ENCODE measurements around the gene MINK1.
"Not testable (repeated sequence)": the region's sequence is repeated elsewhere in the genome, so short reads cannot be mapped to it uniquely, and the experiment has no call there.

Gene MINK1

DNA sequence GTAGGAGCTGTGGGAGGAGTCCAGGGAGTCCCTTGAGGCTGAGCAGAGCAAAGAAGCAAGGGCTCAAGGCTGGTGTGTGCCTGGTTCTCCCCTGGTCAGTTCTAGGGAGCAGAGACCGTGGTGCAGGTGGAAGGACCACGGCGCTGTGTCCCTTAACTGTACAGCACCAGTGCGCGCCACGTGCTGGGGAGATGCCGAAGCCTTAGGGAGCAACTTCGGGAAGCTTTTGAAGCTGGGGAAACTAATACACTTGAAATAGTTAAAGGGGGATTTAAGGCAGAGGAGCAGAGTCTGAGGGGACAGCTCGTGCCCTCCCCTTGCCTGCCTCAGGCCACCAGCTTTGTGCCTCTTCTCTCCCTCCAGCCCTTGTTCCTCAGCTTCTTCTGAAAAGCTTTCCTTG, 27.5 kb downstream of the MINK1 start:
- peak overlapping the region; percentile 48; the same call in 1 of the 2 replicates for H3K9ac ChIP-seq (ENCODE audit: low read depth, low read length)
- H3K27me3 ChIP-seq (ENCODE audit: insufficient read depth, low read length), result no peaks in the 10 kb centered on the region
- peaks cover 46% of the 10 kb centered on the region for H3K4me1 ChIP-seq (ENCODE audit: insufficient read depth, low read length)
- no peak overlapping the region for H3K27ac ChIP-seq (ENCODE audit: low read depth, low read length)
- no peaks in the 10 kb centered on the region for H3K9me3 ChIP-seq (ENCODE audit: insufficient read depth, low read depth, low read length)
- H3K36me3 ChIP-seq (ENCODE audit: insufficient read depth, low read length), result peaks cover 5% of the 10 kb centered on the region; the same call in 1 of the 2 replicates
- WGBS, result 95% methylated on average over 9 of the region's 9 CpGs
- no peak overlapping the region for H3K4me3 ChIP-seq (ENCODE audit: low read length)

- 0 out of 2 replicates have a peak overlapping the region, but pooled peaks have one; percentile 48 for H3K9ac ChIP-seq (ENCODE audit: low read depth, low read length)
- H3K4me1 ChIP-seq (ENCODE audit: insufficient read depth, low read length), result peaks cover 43% of the 10 kb centered on the region
- H3K27me3 ChIP-seq (ENCODE audit: insufficient read depth, low read length), result no peaks in the 10 kb centered on the region
- no peaks in the 10 kb centered on the region for H3K9me3 ChIP-seq (ENCODE audit: insufficient read depth, low read depth, low read length)
- no peak overlapping the region for H3K4me3 ChIP-seq (ENCODE audit: low read length)
- WGBS, result 94% methylated on average over 16 of the region's 16 CpGs
- H3K36me3 ChIP-seq (ENCODE audit: insufficient read depth, low read length), result peaks cover 5% of the 10 kb centered on the region; the same call in 1 of the 2 replicates
- H3K27ac ChIP-seq (ENCODE audit: low read depth, low read length), result no peak overlapping the region
Measured at GRCh38 chr17:4861052-4861451, 27.9 kb downstream of the MINK1 start.

- Histone ChIP-seq H3K27ac (ENCODE audit: low read depth, low read length) (no peak overlapping the region), H3K4me3 (ENCODE audit: low read length) (no peak overlapping the region), H3K27me3 (ENCODE audit: insufficient read depth, low read length) (no peaks in the 10 kb centered on the region), H3K4me1 (ENCODE audit: insufficient read depth, low read length) (peaks cover 32% of the 10 kb centered on the region), H3K36me3 (ENCODE audit: insufficient read depth, low read length) (peaks cover 5% of the 10 kb centered on the region; the same call in 1 of the 2 replicates), H3K9me3 (ENCODE audit: insufficient read depth, low read depth, low read length) (no peaks in the 10 kb centered on the region), H3K9ac (ENCODE audit: low read depth, low read length) (no peak overlapping the region)
- 93% methylated on average over 4 of the region's 4 CpGs for WGBS
Measured at GRCh38 chr17:4862720-4863119, 29.6 kb downstream of the MINK1 start.

GRCh38 chr17:4863321-4863720, 30.2 kb downstream of the MINK1 start:
- H3K27ac ChIP-seq (ENCODE audit: low read depth, low read length), result no peak overlapping the region
- H3K9ac ChIP-seq (ENCODE audit: low read depth, low read length), result no peak overlapping the region
- no peaks in the 10 kb centered on the region for H3K9me3 ChIP-seq (ENCODE audit: insufficient read depth, low read depth, low read length)
- no peaks in the 10 kb centered on the region for H3K27me3 ChIP-seq (ENCODE audit: insufficient read depth, low read length)
- H3K4me3 ChIP-seq (ENCODE audit: low read length), result no peak overlapping the region
- WGBS, result 92% methylated on average over 1 of the region's 1 CpG
- H3K36me3 ChIP-seq (ENCODE audit: insufficient read depth, low read length), result peaks cover 5% of the 10 kb centered on the region; the same call in 1 of the 2 replicates
- H3K4me1 ChIP-seq (ENCODE audit: insufficient read depth, low read length), result peaks cover 26% of the 10 kb centered on the region

DNA sequence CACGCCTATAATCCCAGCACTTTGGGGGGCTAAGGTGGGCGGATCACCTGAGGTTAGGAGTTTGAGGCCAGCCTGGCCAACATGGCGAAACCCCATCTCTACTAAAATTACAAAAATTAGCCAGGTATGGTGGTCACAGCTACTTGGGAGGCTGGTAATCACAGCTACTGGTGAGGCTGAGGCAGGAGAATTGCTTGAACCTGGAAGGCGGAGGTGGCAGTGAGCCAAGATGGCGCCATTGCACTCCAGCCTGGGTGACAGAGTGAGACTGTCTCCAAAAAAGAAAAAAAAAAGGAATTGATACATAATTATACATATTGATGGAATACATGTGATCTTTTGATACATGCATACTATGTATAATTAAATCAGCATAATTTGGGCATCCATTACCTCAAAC, 34.4 kb downstream of the MINK1 start:
- H3K27me3 ChIP-seq (ENCODE audit: insufficient read depth, low read length); H3K9me3 ChIP-seq (ENCODE audit: insufficient read depth, low read depth, low read length); H3K4me3 ChIP-seq (ENCODE audit: low read length); H3K27ac ChIP-seq (ENCODE audit: low read depth, low read length); H3K9ac ChIP-seq (ENCODE audit: low read depth, low read length); H3K4me1 ChIP-seq (ENCODE audit: insufficient read depth, low read length); H3K36me3 ChIP-seq (ENCODE audit: insufficient read depth, low read length): not testable (repeated sequence)
- 94% methylated on average over 5 of the region's 5 CpGs for WGBS

- not testable (repeated sequence) for H3K9ac ChIP-seq (ENCODE audit: low read depth, low read length); H3K4me1 ChIP-seq (ENCODE audit: insufficient read depth, low read length); H3K27me3 ChIP-seq (ENCODE audit: insufficient read depth, low read length); H3K36me3 ChIP-seq (ENCODE audit: insufficient read depth, low read length); H3K27ac ChIP-seq (ENCODE audit: low read depth, low read length); H3K9me3 ChIP-seq (ENCODE audit: insufficient read depth, low read depth, low read length); H3K4me3 ChIP-seq (ENCODE audit: low read length)
- 95% methylated on average over 20 of the region's 22 CpGs for WGBS
Measured at GRCh38 chr17:4869058-4869998, 36.2 kb downstream of the MINK1 start.

DNA sequence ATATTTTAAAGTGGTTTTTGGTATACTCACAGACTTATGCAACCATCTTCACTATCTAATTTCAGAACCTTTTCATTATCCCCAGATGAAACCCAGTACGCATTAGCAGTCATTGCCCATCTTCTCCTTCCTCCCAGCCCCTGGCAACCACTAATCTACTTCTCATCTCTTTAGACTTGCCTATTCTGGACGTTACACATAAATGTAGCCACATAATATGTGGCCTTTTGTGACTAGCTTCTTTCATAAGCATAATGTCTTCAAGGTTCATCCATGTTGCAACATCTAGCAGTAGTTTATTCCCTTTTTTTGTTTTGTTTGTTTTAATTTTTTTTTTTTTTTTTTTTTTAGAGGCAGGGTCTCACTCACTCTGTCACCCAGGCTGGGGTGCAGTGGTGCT, 37.7 kb downstream of the MINK1 start:
- 85% methylated on average over 2 of the region's 2 CpGs for WGBS
- no peak overlapping the region for H3K27ac ChIP-seq (ENCODE audit: low read depth, low read length)
- H3K36me3 ChIP-seq (ENCODE audit: insufficient read depth, low read length), result no peaks in the 10 kb centered on the region

GRCh38 chr17:4872786-4873185, 39.6 kb downstream of the MINK1 start:
- 76% methylated on average over 8 of the region's 8 CpGs for WGBS
- Histone ChIP-seq H3K27me3 (ENCODE audit: insufficient read depth, low read length) (no peaks in the 10 kb centered on the region), H3K9ac (ENCODE audit: low read depth, low read length) (no peak overlapping the region), H3K4me3 (ENCODE audit: low read length) (no peak overlapping the region), H3K9me3 (ENCODE audit: insufficient read depth, low read depth, low read length) (no peaks in the 10 kb centered on the region), H3K36me3 (ENCODE audit: insufficient read depth, low read length) (no peaks in the 10 kb centered on the region), H3K27ac (ENCODE audit: low read depth, low read length) (no peak overlapping the region), H3K4me1 (ENCODE audit: insufficient read depth, low read length) (peaks cover 6% of the 10 kb centered on the region; the same call in 1 of the 2 replicates)

More for the DNA sequence above, 37.7 kb downstream of the MINK1 start:
- Histone ChIP-seq H3K4me3 (ENCODE audit: low read length) (no peak overlapping the region), H3K9ac (ENCODE audit: low read depth, low read length) (no peak overlapping the region), H3K9me3 (ENCODE audit: insufficient read depth, low read depth, low read length) (no peaks in the 10 kb centered on the region), H3K4me1 (ENCODE audit: insufficient read depth, low read length) (peaks cover 6% of the 10 kb centered on the region; the same call in 1 of the 2 replicates), H3K27me3 (ENCODE audit: insufficient read depth, low read length) (no peaks in the 10 kb centered on the region)

DNA sequence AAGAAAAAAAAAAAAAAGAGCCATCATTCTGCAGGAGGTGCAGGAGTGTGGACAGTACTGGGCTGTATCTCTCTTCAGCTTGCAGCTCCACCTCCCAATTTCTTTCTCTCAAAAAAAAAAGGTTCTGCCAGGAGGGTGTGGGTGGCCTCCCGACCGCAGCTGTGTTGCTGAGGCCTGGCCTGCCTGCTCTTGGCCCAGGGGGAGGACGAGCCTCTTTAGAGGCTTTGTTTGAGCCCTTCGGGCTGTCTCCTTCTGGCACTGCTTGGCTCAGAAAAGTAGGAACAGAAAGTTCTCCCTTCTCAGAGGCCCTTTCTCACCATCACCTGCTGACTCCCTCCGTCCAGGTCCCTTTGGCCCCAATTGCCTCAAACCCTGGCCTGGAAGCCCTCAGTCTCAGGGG, 43.9 kb downstream of the MINK1 start:
- Histone ChIP-seq H3K27me3 (ENCODE audit: insufficient read depth, low read length) (no peaks in the 10 kb centered on the region), H3K36me3 (ENCODE audit: insufficient read depth, low read length) (peaks cover 12% of the 10 kb centered on the region), H3K9me3 (ENCODE audit: insufficient read depth, low read depth, low read length) (no peaks in the 10 kb centered on the region), H3K9ac (ENCODE audit: low read depth, low read length) (no peak overlapping the region), H3K4me1 (ENCODE audit: insufficient read depth, low read length) (peaks cover 6% of the 10 kb centered on the region; the same call in 1 of the 2 replicates), H3K4me3 (ENCODE audit: low read length) (no peak overlapping the region), H3K27ac (ENCODE audit: low read depth, low read length) (no peak overlapping the region)
- 92% methylated on average over 5 of the region's 5 CpGs for WGBS

DNA sequence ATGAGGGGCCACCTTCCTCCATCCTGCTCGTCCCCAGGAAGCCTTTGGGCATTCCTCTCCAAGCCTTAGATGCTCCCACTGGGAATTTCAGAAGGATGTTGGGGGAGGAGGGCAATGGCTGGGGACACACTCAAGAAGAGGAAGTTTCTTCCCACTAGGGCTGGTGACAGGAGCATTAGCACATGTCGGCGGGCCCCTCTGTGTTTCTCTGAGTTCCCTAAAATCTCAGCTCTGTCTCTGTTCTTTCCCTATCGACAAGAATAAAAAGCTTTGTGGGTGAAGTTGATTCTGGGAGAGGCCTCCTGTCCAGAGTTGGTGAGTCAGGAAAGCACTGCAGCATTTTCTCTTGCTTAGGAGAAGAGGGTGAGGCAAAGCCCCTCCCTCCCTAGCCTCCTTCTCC, 46.5 kb downstream of the MINK1 start:
- H3K36me3 ChIP-seq (ENCODE audit: insufficient read depth, low read length), result peaks cover 18% of the 10 kb centered on the region
- 100% methylated on average over 4 of the region's 4 CpGs for WGBS
- H3K9ac ChIP-seq (ENCODE audit: low read depth, low read length), result no peak overlapping the region
- no peaks in the 10 kb centered on the region for H3K27me3 ChIP-seq (ENCODE audit: insufficient read depth, low read length)
- H3K4me1 ChIP-seq (ENCODE audit: insufficient read depth, low read length), result 0 out of 2 replicates have a peak, but pooled peaks cover 2% of the 10 kb centered on the region
- no peak overlapping the region for H3K27ac ChIP-seq (ENCODE audit: low read depth, low read length)
- no peaks in the 10 kb centered on the region for H3K9me3 ChIP-seq (ENCODE audit: insufficient read depth, low read depth, low read length)
- no peak overlapping the region for H3K4me3 ChIP-seq (ENCODE audit: low read length)

DNA sequence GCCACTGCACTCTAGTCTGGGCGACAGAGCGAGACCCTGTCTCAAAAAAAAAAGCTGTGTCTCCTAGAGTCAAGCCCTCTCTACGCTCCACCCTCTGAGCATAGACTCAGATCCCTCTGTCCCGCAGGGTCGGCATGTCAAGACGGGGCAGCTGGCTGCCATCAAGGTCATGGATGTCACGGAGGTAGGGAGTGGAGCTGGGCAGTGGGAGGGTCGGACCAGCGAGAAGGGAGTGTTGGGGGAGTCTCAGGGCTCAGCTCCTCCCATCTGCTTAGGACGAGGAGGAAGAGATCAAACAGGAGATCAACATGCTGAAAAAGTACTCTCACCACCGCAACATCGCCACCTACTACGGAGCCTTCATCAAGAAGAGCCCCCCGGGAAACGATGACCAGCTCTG, 47.7 kb downstream of the MINK1 start:
- Histone ChIP-seq H3K36me3 (ENCODE audit: insufficient read depth, low read length) (peaks cover 31% of the 10 kb centered on the region), H3K27me3 (ENCODE audit: insufficient read depth, low read length) (no peaks in the 10 kb centered on the region), H3K9me3 (ENCODE audit: insufficient read depth, low read depth, low read length) (no peaks in the 10 kb centered on the region), H3K4me3 (ENCODE audit: low read length) (no peak overlapping the region), H3K4me1 (ENCODE audit: insufficient read depth, low read length) (0 out of 2 replicates have a peak, but pooled peaks cover 2% of the 10 kb centered on the region), H3K9ac (ENCODE audit: low read depth, low read length) (no peak overlapping the region), H3K27ac (ENCODE audit: low read depth, low read length) (no peak overlapping the region)
- WGBS, result 90% methylated on average over 15 of the region's 15 CpGs
